HG02798 (cell line): ENCODE data around the gene ZNF408.
"Not testable (repeated sequence)": the region's sequence is repeated elsewhere in the genome, so short reads cannot be mapped to it uniquely, and the experiment has no call there.

Experiments used
- ATAC-seq: cut with Tn5 transposase; IDR thresholded peaks from one replicate; pipeline ENCODE4 v1.9.1; 2021; ENCODE audit warnings: mild to moderate bottlenecking; ENCODE audit not compliant: unreplicated experiment, poor library complexity

Gene ZNF408

GRCh38 chr11:46695345-46696211, 5.3 kb upstream of the ZNF408 start:
- ATAC-seq: no peak

GRCh38 chr11:46696212-46696558, 4.6 kb upstream of the ZNF408 start:
- no peak for ATAC-seq

DNA sequence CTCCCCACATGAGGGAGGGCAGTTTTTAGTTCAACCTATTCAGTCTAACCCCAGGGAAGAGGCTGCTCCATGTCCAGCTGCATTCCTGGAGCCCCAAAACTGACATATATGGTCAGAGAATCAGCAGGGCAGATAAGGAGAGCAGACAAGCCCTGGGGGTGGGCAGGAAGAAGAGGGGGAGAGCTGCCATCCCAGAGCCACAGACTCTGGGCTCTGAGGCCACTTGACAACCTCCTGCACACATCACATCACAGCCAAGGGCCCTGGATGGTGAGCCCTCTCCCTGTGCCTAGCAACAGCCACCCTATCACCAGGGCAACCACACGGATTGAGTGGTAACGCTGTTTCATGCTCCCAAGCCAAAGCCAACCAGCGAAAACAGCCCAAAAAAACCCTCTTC, 3.5 kb upstream of the ZNF408 start:
- no peak for ATAC-seq

GRCh38 chr11:46697723-46698122, 3.1 kb upstream of the ZNF408 start:
- no peak for ATAC-seq

GRCh38 chr11:46698597-46698996, 2.2 kb upstream of the ZNF408 start:
- no peak for ATAC-seq

GRCh38 chr11:46701078-46701654, 335 bp downstream of the ZNF408 start:
- ATAC-seq: no peak

DNA sequence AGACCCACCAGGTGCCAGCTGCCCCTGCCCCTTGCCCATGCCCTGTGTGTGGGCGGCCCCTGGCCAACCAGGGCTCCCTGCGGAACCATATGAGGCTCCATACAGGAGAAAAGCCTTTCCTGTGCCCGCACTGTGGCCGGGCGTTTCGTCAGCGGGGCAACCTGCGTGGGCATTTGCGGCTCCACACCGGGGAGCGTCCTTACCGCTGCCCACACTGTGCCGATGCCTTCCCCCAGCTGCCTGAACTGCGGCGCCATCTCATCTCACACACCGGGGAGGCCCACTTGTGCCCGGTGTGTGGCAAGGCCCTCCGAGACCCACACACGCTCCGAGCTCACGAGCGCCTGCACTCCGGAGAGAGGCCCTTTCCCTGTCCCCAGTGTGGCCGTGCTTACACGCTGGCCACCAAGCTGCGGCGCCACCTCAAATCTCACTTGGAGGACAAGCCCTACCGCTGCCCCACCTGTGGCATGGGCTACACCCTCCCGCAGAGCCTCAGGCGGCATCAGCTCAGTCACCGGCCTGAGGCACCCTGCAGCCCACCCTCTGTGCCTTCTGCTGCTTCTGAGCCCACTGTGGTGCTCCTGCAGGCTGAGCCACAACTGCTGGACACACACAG, 4.3 kb downstream of the ZNF408 start:
- no peak for ATAC-seq

DNA sequence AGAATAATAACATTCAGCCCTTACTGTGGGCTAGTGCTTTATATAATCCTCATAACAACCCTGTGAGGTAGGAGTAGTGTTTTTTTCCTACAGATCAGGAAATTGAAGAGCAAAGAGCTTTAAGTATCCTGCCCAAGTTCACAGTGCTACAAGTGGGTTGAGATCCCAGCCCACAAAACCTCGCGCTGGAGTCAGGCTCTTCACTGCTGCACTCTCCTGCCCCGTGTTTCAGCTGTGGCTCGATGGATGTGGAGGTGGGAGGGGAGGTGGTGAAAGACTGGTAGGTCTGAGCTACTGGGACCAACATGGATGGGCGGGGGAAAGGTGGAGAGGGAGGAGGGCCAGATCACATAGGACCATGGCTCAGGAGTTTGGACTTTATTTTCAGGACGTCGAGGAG, 6.1 kb downstream of the ZNF408 start:
- ATAC-seq: no peak

DNA sequence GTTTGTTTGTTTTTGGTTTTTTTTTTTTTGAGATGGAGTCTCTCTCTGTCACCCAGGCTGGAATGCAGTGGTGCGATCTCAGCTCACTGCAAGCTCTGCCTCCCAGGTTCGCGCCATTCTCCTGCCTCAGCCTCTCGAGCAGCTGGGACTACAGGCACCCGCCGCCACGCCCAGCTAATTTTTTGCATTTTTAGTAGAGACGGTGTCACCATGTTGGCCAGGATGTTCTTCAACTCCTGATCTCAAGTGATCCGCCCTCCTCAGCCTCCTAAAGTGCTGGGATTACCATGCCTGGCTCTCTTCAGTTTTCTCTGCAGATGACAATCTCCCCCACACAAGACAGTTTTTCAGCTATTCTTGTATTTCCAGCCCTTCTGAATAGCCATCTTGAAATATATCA, 8.5 kb downstream of the ZNF408 start:
- not testable (repeated sequence) for ATAC-seq

DNA sequence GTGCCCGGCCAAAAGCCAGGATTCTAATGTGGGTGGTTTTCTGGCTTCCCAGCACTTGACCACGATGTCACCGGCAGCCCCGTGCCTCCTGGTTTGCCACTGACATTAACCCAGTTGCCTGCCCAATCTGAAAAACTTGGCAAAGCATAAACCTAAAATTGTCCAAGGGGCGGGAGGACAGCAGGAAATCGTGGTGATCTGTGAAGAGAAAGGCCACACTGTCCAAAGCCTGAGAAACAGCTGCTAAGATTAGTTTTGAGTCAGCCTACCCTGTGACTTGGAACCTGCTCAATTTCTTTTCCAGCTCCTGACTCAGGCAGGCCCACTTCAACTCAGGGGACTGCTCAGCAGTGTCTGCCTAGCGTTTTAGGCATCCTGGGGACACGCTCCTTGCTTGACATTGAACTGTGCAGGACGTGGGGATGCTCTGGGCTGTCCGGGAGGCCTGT, 10.0 kb downstream of the ZNF408 start:
- ATAC-seq: no peak

DNA sequence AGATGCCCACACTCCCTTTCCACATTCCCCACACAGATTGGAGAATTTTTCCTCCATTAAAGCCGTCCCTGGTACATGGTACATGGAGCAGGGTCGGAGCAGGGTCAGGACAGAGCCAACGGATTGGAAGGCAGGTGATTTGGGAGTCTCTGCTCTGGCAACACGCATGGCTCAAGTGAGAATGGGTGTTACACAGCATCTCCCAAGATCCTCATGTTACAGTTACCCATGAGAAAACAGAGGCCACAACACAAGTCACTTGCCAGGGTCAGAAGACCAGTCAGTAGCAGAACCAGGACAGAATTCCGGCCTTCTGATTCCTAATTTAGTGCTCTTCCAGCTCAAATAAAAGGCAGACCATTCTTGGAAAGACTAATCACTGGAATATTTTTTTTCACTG, 10.5 kb downstream of the ZNF408 start:
- ATAC-seq: no peak

DNA sequence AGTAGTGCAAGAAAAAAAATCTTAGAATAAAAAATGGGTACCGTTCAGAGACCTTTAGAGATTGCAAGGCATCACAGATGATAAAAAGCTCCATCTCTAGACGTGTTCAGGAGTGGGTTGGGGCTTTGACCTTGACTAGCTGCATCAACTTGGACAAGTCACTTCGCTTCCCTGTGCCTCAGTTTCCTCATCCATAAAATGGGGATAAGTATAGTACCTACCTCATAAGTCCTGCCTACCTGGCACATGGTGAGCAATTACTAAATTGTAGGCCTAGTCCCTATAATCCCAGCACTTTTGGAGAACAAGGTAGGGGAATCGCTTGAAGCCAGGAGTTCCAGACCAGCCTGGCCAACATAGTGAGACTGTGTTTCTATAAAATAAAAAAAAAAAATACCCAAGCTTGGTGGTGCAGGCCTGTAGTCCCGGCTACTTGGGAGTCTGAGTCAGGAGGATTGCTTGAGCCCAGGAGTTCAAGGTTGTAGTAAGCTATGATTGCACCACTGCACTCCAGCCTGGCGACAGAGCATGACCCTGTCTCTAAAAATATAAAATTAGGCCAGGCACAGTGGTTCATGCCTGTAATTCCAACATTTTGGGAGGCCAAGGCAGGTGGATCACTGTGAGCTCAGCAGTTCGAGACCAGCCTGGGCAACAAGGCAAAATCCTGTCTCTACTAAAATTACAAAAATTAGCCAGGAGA, 12.2 kb downstream of the ZNF408 start:
- no peak for ATAC-seq

DNA sequence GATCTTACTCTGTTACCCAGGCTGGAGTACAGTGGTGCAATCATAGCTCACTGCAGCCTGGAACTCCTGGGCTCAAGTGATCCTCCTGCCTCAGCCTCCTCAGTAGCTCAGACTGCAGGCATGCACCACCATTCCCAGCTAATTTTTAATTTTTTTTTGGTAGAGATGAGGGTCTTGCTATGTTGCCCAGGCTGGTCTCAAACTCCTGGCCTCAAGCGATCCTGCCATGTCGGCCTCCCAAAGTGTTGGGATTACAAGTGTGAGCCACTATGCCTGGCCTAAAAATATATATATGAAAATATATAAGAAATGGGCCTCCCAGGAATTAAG, 17.0 kb downstream of the ZNF408 start:
- ATAC-seq: not testable (repeated sequence)

DNA sequence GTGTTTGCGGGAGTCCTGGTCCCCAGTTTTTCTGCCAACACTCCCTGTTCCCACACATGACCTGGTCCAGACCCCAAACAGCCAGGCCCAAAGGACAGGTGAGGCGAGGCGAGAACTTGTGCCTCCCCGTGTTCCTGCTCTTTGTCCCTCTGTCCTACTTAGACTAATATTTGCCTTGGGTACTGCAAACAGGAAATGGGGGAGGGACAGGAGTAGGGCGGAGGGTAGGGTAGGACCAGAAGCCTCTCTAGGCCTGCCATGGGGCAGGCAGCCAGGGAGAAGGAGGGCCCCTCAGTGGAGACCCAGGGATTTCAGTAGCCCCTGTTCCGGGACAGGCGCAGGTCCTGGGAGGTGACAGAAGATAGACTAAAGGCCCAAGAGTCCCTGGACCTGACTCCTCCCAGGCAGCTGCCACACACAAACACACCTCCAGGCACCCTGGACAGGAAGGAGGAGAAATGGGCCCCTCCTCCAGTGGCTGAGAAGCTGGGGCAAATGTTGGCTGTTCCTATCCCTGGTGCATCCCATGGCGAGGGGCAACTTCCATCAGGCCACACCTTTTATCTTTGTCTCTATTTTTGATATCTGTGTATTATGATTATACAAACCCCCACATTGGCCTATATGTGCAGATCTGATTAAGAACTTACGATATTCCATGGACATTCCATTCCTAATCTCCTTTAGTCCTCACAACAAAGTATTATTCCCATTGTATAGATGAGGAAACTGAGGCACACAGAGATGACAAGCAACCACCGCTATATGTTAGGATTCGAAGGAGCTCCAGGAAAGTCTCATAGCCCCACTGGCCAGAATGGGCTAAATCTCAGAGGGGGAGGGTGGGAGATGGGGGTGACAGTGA, 17.6 kb downstream of the ZNF408 start:
- no peak for ATAC-seq

DNA sequence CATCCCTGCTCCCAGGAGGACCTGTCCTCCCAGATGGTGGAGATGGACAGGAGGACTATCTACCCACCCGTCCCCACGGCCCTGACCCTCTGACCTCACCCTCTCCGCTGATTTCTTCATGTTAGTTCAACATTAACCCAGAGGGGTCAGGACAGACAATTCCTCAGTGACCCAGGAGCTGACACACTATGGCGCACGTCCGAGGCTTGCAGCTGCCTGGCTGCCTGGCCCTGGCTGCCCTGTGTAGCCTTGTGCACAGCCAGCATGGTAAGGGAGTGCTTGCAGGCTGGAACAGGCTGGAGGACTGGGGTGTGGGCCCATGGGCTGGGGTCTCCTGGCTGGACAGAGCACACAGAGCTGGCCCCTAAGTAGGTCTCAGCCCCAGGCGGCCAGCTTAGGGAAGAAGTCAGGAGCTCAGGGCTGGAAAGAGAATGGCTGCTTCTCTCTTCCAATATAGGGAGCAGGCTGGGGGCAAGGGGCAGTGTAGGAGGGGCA, 18.3 kb downstream of the ZNF408 start, which contains the start of gene F2:
F2 (plus strand) TSS at position 166 of the 495 bp plus-strand sequence; CDS start at position 189, 23 bp downstream.
- no peak for ATAC-seq

DNA sequence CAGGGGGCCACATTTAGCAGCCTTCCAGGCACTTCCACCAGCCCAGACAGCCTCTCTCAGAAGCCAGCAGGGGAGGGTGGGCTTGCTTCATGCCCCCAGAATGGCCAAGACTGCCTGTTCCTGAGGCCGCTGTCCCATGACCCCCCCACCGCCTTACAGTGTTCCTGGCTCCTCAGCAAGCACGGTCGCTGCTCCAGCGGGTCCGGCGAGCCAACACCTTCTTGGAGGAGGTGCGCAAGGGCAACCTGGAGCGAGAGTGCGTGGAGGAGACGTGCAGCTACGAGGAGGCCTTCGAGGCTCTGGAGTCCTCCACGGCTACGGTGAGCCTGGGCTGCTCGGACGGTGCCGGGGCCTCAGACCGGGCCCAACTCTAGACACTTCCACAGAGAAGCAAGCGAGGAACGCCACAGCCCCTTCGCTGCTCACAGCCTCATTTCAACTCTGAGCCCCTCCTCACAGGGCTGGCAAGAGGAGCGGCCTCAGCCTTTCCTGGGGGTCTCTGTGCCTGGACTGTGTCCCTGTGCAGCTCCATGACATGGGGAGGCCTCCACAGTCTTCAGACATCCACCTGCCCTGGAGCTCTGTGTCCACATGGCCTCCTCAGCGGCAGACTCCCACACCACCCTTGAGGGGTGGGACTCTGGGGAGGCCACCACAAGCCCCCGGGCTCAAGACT, 18.9 kb downstream of the ZNF408 start:
- ATAC-seq: no peak

- no peak for ATAC-seq
Measured at GRCh38 chr11:46721286-46721685, 20.5 kb downstream of the ZNF408 start.

DNA sequence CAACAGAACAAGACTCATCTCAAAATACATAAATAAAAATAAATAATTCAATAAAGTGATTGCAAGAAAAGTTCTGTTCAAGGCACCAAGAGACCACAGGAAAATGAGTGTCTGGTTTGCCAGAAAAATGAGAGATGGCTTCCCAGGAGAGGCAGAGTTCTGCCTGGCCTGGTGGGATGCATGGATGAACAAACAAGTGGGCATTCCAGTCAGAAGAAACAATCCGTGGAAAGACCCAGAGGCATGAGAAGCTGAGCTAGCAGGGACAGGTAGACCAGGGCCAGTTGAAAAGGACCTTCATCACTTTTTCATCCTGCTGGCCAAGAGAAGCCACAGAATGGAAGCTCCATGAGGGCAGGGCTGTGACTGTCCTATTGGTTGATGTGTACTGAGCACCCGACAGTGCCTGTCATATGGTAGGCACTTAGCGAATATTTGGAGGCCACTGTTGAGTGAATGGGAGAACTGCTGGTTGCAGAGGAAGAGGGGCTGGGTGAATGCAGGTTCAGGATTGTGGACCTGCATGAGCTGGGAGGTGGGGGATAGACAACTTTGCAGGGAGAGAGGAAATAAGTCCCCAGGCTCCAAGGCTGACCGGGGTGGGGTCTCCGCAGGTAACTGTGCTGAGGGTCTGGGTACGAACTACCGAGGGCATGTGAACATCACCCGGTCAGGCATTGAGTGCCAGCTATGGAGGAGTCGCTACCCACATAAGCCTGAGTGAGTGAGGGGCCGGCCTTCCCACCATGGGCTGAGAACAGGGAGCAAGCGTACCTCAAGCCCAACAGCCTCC, 21.9 kb downstream of the ZNF408 start:
- no peak for ATAC-seq

DNA sequence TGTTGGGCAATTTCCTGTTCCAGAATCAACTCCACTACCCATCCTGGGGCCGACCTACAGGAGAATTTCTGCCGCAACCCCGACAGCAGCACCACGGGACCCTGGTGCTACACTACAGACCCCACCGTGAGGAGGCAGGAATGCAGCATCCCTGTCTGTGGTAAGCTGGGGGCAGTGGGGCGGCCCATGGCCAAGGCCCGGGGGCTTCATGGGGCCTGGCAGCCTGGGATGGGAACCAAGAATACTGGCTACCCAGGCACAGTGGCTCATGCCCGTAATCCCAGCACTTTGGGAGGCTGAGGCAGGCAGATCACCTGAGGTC, 22.5 kb downstream of the ZNF408 start:
- ATAC-seq: no peak
